Endothelial cell of umbilical vein (primary cell): Measurements from ENCODE around the gene FEN1. TPM values are rescaled to one million over a fixed set of nuclear protein-coding genes. Genes with fewer than 3 reads are reported as not detected.

ENCODE experiments used
- BruUV-seq: library from RNA; stranded (reverse); fragments of 400-500 nt; replicated peaks from 2 replicates; lab custom pipeline; 2021; lab: Mats Ljungman, UMichigan
- CTCF ChIA-PET: fragments of 300-600, 350-600 bp; sonication (Branson Sonifier 250); formaldehyde crosslinking; loops from one replicate; lab custom pipeline; 2021; ENCODE audit warnings: antibody characterized with exemption, inconsistent platforms; lab: Charles Lee
- POLR2A ChIA-PET: fragments of 300-600, 350-600 bp; sonication (Branson Sonifier 250); formaldehyde crosslinking; loops from one replicate; lab custom pipeline; 2021; ENCODE audit warnings: antibody characterized with exemption, inconsistent platforms; lab: Charles Lee
- DNase-seq: peaks from one replicate; pipeline ENCODE4 v3.0.0-alpha.2; 2011; ENCODE audit warnings: low read depth, low spot score
- FAIRE-seq: peaks from 2 replicates; lab custom pipeline; 2011; peaks lifted over from hg19 to GRCh38; lab: Jason Lieb, UNC
- H2AFZ ChIP-seq: 2 replicates; pipeline ENCODE4 v1.6.0; 2012; ENCODE audit warnings: low read depth, low read length, control low read depth, inconsistent platforms
- H3K27ac ChIP-seq: 2 replicates; pipeline ENCODE4 v1.5.1; 2011; ENCODE audit warnings: low read depth, mild to moderate bottlenecking, control low read depth, low read length, moderate library complexity; ENCODE audit not compliant: insufficient read depth
- H3K27me3 ChIP-seq, 2 experiments: 2 replicates each; pipeline versions ENCODE4 v1.6.0 to v1.6.1; 2011; ENCODE audit warnings: low read length in 2 of 2, mixed read lengths in 1 of 2; ENCODE audit not compliant: control insufficient read depth in 2 of 2, insufficient read depth in 2 of 2
- H3K36me3 ChIP-seq, 2 experiments: 2 replicates in 1 of 2; 3 replicates in 1 of 2; pipeline ENCODE4 v1.5.1; 2011; ENCODE audit warnings: low read length in 2 of 2, mild to moderate bottlenecking in 1 of 2, moderate library complexity in 1 of 2; ENCODE audit not compliant: control insufficient read depth in 2 of 2, insufficient read depth in 2 of 2; ENCODE audit errors: extremely low read depth in 1 of 2
- H3K4me1 ChIP-seq: 3 replicates; pipeline ENCODE4 v1.5.1; 2011; ENCODE audit warnings: mild to moderate bottlenecking, low read length; ENCODE audit not compliant: control insufficient read depth, insufficient read depth; ENCODE audit errors: extremely low read depth
- H3K4me2 ChIP-seq: 2 replicates; pipeline ENCODE4 v1.6.1; 2011; ENCODE audit warnings: low read length, control low read depth, mixed read lengths; ENCODE audit not compliant: insufficient read depth
- H3K4me3 ChIP-seq, 3 experiments: fragments of 200-600 bp in 1 of 3; sonication (generic), shearing (Covaris generic) in 1 of 3; replicated peaks in 1 of 3; 2 replicates each; pipeline ENCODE4 v1.5.1; 2011 to 2016; ENCODE audit warnings: control low read depth in 3 of 3, low read length in 3 of 3, mild to moderate bottlenecking in 2 of 3, inconsistent platforms in 1 of 3, low read depth in 1 of 3, moderate library complexity in 1 of 3; ENCODE audit not compliant: insufficient read depth in 1 of 3
- H3K79me2 ChIP-seq: 2 replicates; pipeline ENCODE4 v1.6.0; 2012; ENCODE audit warnings: low read length, inconsistent platforms; ENCODE audit not compliant: control insufficient read depth, insufficient read depth
- H3K9ac ChIP-seq: replicated peaks from 2 replicates; pipeline ENCODE3; 2011; ENCODE audit warnings: low read length, control low read depth; ENCODE audit not compliant: insufficient read depth; ENCODE audit errors: extremely low read depth
- H3K9me1 ChIP-seq: replicated peaks from 3 replicates; pipeline ENCODE4 v1.6.0; 2011; ENCODE audit warnings: mild to moderate bottlenecking, low read length; ENCODE audit not compliant: control insufficient read depth, insufficient read depth; ENCODE audit errors: extremely low read depth
- H3K9me3 ChIP-seq: replicated peaks from 2 replicates; pipeline ENCODE4 v1.5.1; 2012; ENCODE audit warnings: low read length, inconsistent platforms; ENCODE audit not compliant: control insufficient read depth, insufficient read depth
- H4K20me1 ChIP-seq: replicated peaks from 2 replicates; pipeline ENCODE3; 2011; ENCODE audit warnings: mild to moderate bottlenecking, low read length; ENCODE audit not compliant: control insufficient read depth, insufficient read depth; ENCODE audit errors: extremely low read depth
- CTCF ChIP-seq, 2 donors: IDR thresholded peaks; 1 replicate in 1 of 2; 2 replicates in 1 of 2; pipeline ENCODE4 v1.5.1; 2011; ENCODE audit warnings: low read length in 2 of 2, mild to moderate bottlenecking in 2 of 2, moderate library complexity in 2 of 2, control low read depth in 1 of 2, inconsistent platforms in 1 of 2, low read depth in 1 of 2; ENCODE audit not compliant: insufficient read depth in 1 of 2; ENCODE audit errors: extremely low read depth in 1 of 2
- EZH2 ChIP-seq: IDR thresholded peaks from 2 replicates; pipeline ENCODE4 v1.6.1; 2012; ENCODE audit warnings: borderline replicate concordance, low read depth, mild to moderate bottlenecking, moderate library complexity, low read length, inconsistent platforms; ENCODE audit not compliant: severe bottlenecking
- FOS ChIP-seq: IDR thresholded peaks from 2 replicates; pipeline ENCODE4 v1.6.1; 2011; ENCODE audit warnings: mild to moderate bottlenecking, low read length, moderate library complexity, borderline replicate concordance; ENCODE audit not compliant: insufficient read depth
- GATA2 ChIP-seq: IDR thresholded peaks from 2 replicates; pipeline ENCODE4 v1.7.0; 2011; ENCODE audit warnings: low read depth, mild to moderate bottlenecking, moderate library complexity, mixed read lengths, low read length; ENCODE audit not compliant: insufficient read length, insufficient read depth
- JUN ChIP-seq: IDR thresholded peaks from 2 replicates; pipeline ENCODE4 v1.6.1; 2011; ENCODE audit warnings: borderline replicate concordance, low read depth; ENCODE audit not compliant: insufficient read length, insufficient read depth
- MYC ChIP-seq: IDR thresholded peaks from one replicate; pipeline ENCODE4 v1.6.1; 2011; ENCODE audit warnings: mild to moderate bottlenecking, low read depth, low read length
- POLR2A ChIP-seq: IDR thresholded peaks from 2 replicates; pipeline ENCODE4 v1.6.1; 2012; ENCODE audit warnings: low read depth, mild to moderate bottlenecking, control low read depth, low read length
- POLR2AphosphoS5 ChIP-seq: IDR thresholded peaks from 2 replicates; pipeline ENCODE4 v1.6.1; 2012; ENCODE audit warnings: low read depth, mild to moderate bottlenecking, control low read depth, low read length, moderate library complexity; ENCODE audit not compliant: insufficient read depth
- dilution Hi-C: fragments of 300-500 bp; cut with MboI; formaldehyde crosslinking; loops from one replicate; pipeline ENCODE4 v1.15.0; 2019; ENCODE audit warnings: low sequenced_read_pairs; ENCODE audit not compliant: extremely low pct_ligation_motif_present
- intact Hi-C: fragments of 100-400 bp; cut with micrococcal nuclease; formaldehyde crosslinking; loops from one replicate; pipeline ENCODE4 v1.10.0; 2022
- polyA plus RNA-seq, 4 experiments: library from polyadenylated mRNA; depleted of rRNA in 3 of 4; stranded (reverse) in 3 of 4; unstranded in 1 of 4; fragments of >200 nt; gene quantifications; 2 replicates each; pipeline versions ENCODE4 v1.2.1 to v1.2.3, GENCODE V29; 2011 to 2012; ENCODE audit warnings: missing spikeins in 1 of 4
- total RNA-seq: library from RNA; stranded (reverse); gene quantifications from 2 replicates; pipeline ENCODE4 v1.2.3, GENCODE V29; 2021
- TF ChIP-seq, protein P1 (sequence below): IDR thresholded peaks from 2 replicates; pipeline ENCODE4 v1.6.1; 2011; ENCODE audit not compliant: insufficient read depth, insufficient read length

The FEN1 gene
- total and polyA plus RNA-seq, 2 donors (not counting 3 experiments of a cell fraction or from before 2014, with no cell fraction given): 29.3 to 60.5 TPM

DNA sequence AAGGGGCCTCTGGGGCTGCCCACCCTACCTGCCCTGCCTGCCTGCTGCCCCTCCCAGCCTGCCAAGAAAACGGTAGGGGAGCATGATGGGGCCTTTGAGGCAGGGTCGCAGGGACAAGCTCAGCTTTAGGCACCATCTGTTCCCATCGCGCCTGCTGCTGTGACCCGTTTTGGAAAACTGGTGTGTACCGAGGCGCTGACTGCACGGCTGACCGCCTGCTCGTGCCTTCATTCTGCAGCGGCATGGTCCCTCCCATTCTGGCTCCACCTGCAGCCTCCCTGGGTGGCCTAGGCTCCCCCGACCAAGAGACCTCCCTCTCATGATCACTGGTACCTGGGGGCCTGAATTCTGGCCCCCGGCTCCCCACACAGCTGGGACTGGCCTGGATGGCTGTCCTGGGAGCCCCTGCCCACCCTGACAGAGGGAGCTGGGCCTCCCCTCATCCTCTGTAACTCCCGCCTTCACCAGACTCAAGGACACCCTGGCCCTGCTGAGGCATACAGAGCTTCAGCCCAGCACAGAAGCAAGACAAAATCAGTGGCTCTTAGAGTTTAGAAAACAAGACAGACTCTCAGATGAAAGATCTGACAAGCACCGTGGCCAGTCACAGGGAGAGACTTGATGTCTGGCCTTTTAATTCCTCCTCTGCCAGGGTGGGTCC is 46.8 kb upstream of the FEN1 start:
- Histone ChIP-seq H3K9me3 (no peaks in the 10 kb centered on the region), H3K36me3 (no peaks in the 10 kb centered on the region), H3K27me3 (no peaks in the 10 kb centered on the region), H3K79me2 (no peaks in the 10 kb centered on the region), H3K27ac (no peak overlapping the region), H4K20me1 (no peaks in the 10 kb centered on the region), H2AFZ (no peak overlapping the region), H3K9ac (no peak overlapping the region), H3K4me2 (no peak overlapping the region), H3K4me3 (no peak overlapping the region), H3K9me1 (no peaks in the 10 kb centered on the region), H3K4me1 (no peaks in the 10 kb centered on the region)
- no peak for TF ChIP-seq POLR2A
- TF ChIP-seq EZH2: no peak
- TF ChIP-seq MYC: no peak
- TF ChIP-seq JUN: no peak
- TF ChIP-seq POLR2AphosphoS5: no peak
- TF ChIP-seq, protein P1, sequence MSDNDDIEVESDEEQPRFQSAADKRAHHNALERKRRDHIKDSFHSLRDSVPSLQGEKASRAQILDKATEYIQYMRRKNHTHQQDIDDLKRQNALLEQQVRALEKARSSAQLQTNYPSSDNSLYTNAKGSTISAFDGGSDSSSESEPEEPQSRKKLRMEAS: no peak
- TF ChIP-seq CTCF (IDR thresholded peaks at IDR 0.05; ENCODE audit: extremely low read depth in 1 of 2, insufficient read depth in 1 of 2, low read depth in 1 of 2, low read length in 2 of 2): no peak
- TF ChIP-seq GATA2: no peak
- no peak for TF ChIP-seq FOS
- POLR2A ChIA-PET: no interaction called here
- no peak for FAIRE-seq
- no peak for DNase-seq
- CTCF ChIA-PET: interaction anchor here (2.0 to 5.4 kb wide), 5 partner anchors 13 to 362 kb away, joined by 8 to 91 read pairs (median 38); no protein-coding TSS in a partner anchor
- dilution Hi-C loops (no loop called here), intact Hi-C loops (loop anchor here (2.0 kb wide), 2 partner anchors 43 to 363 kb away; no protein-coding TSS in a partner anchor)
- BruUV-seq: no TSS peak
